T-helper 9 cell (primary cell): Measurements from ENCODE around the gene EPHB3.
A peak's percentile ranks its signal among the peaks of the same experiment; 100 is the strongest.

Source experiments
- DNase-seq: peaks from one replicate; pipeline ENCODE4 v3.0.0-alpha.2; 2020

Gene EPHB3

DNA sequence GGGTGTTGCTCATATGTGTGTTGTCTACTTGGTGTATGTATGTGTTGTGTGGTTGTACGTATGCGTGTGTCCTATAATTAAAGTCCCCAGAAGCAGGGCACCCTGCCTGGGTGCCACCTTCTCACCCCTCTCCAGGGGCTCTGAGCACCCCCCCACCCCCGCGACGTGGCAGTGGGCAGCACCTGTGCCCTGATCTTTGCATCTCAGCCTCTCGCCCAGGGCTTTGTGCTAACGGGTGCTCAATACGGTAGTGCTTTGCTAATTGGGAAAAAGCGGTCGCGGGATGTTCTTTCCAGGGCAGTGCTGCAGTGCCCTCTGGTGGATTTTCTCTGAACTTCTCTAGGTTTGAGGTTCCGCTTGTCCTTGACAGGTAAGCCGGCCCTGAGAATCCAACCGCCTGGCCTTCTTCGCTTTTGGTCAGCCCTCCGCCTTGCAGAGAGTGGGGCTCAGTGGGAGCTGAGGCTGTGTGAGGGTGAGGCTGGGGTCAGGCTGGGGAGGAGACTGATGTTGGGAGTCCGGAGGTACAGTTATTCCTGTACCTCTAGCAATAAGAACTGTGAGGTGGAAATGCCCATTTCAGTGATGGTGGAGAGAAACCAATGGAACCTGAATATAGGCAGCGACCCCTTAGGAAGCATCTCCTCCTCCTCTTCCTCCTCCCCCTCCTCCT, 17.6 kb upstream of the EPHB3 start:
- peak; percentile 62 for DNase-seq

DNA sequence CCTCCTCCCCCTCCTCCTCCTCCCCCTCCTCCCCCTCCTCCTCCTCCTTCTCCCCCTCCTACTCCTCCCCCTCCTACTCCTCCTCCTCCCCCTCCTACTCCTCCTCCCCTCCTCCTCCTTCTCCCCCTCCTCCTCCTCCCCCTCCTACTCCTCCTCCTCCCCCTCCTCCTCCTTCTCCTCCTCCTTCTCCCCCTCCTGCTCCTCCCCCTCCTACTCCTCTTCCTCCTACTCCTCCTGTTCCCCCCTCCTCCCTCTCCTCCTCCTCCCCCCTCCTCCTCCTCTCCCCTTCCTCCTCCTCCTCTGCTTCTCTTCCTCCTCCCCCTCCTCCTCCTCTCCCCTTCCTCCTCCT, 17.1 kb upstream of the EPHB3 start:
- DNase-seq: no peak

DNA sequence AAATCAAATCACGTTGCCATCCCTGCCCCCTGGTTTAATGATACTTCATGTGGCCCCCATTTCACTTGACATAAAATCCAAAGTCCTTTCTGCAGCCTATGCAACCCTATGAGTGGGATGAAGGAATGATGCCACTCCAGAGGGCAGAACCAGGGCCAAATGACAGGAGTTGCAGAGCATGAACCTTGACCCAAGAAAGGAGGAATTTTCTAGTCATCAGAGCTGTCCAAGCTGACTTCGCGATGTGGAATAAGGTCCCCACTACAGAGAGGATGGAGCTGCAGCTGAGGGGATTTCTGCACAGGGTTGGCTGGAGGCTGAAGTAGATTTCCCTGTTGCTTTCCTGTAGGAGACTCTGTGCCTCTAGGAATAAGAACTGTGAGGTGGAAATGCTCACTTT, 15.8 kb upstream of the EPHB3 start:
- DNase-seq: no peak

DNA sequence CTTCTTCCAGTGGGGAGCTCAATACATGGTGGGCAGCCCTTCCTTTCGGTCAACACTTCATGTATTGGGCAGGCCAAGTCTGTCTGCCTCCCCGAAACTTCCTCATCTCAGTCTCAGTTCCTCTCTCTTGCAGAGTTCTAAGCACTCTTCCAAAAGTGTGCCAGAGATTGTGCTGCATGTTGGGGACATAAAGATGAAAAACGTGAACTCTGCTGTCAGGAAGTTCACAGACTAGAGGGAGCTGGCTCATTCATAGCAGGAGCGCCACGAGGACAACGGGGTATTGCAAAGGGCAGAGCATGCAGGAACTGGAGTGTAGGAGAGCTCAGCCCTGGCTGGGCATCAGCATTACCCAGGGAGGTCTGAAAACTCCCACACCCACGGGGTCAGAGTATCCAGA, 15.3 kb upstream of the EPHB3 start:
- DNase-seq: no peak

DNA sequence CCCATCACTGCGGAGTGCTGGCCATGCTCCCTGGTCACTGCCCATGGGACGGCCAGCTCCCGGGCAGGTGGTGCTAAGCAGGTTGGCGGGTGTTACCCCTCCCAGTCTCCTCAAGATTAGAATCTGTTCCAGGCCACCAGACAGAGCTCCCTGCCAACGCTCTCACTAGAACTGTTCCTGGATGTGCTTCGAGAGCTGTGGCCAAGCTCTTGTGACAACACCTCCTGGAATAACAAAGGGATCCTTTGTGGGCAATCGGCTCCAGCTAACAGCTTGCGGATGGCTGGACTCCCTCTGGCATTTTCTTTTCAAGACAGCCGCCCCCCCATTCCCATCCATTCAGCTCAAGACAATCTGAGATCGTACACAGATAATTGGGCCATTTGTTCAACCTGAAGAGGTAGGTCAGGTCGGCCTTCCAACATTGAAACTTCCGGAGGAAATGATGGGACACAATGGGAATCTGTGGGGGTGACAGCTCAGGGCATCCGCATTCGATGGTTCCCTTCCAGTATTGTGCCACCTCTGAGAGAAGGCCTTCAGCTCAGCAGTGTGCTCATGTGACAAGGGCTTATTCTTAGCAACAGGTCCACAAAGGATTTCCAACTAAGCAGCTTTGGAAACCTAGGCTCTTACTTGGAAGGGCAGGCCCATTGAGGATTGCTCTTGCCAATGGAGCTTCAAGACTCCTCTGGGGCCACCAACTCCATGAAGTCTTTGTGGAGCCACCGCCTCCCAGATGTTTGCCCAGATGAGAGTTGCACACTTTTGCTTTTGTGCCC, 11.6 kb upstream of the EPHB3 start:
- no peak for DNase-seq

DNA sequence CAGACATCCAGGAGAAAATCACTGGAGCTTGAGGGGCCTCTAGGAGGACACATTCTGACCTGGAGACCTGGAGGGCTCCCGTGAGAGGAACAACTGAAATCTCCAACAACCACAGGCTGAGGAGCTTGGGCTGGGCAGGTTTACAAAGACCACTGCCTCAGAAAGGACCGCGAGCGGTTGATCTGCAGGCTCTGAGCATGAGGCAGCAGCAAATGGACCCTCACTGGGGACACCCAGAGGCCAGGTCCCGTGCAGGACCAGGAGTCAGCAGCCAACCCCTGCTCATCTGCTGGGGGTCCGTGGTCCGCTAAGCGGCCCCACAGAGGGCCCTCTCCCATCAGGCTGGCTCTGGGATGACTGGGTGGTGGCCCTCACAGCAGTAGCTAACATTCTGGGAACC, 10.5 kb upstream of the EPHB3 start:
- DNase-seq: no peak

DNA sequence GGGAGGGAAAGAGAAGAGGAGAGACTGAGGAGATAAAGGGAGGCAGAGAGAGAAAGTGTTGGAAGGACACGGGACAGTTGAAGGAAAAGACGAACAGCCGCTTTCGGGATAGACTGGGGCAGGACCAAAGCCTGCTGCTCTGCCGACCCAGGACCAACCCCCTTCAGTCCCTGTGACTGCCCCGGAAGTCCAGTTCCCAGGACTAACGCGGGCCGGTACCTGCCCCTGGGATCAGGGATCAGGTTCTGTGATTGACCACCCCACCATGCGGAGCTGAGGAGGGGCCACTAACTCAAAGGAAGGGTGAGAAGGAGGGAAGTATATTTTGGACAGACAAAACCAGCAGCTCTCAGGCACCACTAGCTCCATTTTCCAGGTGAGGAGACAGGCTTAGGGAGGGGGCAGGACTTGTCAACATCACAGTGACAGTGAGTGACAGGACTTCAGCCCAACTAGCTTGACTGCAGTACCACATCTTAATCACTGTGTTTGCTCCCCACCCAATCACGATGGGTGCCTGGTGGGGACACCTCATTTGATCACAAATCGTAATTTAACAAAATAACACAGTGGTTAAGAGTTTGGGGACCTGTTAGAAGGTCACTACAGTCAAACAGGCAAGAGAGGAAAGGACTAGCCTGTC, 9.8 kb upstream of the EPHB3 start:
- DNase-seq: no peak

DNA sequence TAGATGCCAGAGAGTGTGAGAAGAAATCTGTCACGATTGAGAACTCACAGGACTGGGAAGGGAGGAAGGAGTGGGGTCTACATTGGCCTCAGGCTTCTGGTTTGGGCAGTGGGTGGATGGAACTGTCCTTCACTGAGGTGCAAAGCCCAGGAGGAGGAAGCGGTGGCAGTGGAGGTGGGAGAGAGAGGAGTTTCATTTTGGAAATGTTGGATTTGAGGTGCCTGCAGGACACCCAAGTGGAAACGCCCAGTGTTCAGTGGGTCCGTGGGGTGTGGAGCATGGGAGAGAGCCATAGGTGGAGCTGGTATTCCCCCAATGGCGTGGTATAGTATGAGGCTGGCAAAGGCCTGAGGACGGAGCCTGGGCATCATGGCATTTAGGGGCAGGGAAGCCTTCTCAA, 9.3 kb upstream of the EPHB3 start:
- DNase-seq: no peak

DNA sequence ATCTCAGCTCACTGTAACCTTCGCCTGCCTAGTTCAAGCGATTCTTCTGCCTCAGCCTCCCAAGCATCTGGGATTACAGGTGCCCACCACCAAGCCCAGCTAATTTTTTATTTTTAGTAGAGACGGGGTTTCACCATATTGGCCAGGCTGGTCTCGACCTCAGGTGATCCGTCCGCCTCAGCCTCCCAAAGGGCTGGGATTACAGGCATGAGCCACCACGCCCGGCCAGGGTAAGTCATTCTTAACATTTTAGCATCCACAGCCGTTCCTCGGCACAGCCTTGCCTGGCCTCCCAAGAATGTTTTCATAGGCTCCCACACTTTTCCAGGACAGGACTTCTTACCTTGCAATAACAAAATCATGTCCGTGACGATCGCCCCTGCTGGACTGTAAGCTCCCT, 8.7 kb upstream of the EPHB3 start:
- DNase-seq: no peak

DNA sequence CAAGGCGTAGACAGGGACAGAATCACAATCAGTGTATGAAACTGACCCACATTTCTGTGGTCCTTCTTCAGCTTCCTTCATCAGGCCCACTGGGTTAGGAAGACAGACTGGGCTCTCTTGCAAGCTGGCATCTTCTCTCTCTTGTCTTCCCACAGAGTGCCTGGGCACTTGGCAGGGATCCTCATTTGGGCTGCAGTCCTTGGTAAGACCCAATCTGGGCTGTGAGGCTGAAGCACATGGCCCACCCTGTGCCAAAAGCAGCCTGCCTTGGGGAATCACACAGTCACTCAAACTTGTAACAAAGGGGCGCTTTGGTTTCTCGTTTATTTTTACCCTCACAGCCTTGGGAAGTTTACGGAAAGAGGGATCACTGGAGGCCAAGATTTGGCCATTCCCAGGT, 8.2 kb upstream of the EPHB3 start:
- no peak for DNase-seq

DNA sequence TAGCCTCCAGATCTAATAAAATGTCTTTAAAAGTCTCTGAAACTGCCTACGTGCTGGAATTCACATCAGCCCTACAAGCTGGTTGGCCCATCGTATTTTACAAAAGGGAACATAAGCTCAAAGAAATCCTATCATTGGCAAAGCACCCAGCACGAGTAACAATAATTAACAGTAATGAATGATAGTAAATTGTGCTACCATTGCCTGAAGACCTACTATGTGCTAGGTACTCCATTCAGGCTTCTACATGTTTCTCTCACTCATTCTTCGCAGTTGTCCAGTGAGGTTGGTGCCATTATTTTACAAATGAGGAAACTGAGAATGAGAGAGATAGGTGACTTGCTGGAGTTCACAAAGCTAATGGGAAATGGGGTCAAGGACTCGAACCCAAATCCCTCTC, 7.1 kb upstream of the EPHB3 start:
- no peak for DNase-seq

DNA sequence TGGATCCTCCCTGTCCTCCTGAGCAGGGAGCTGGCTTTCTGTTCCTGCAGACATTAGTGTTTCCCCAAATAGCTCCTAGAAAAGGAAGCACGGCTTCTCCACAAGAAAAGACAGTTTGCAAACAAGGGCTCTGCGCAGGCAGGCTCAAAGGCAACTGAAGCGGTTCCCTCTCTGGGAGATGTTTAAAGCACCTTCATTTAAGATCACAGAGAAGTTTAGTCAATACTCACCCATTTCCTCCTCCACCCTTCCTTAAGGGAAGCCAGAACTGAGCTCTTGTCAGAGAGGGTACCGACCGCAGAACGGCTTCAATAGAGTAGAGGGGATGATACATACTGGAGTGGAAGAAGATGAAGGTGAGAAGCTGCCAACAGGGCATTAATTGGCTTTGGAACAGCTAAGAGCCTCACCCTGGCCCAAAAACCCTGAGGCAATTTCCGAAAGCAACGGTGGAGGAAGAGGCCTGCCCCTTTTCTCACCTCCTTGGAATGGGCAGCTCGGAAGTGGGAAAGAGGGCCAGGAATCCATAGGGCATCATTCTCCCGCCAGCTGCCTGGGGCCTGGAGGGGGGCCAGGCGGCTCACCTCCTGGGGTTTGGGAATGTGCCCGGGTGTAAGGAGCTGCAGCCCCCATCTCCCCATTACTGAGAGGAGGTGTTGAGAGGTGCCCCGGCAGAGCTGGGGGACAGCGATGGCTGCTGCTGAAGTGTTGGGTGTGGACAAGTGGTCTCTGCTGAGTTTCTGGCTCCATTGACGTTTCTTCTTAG, 4.8 kb upstream of the EPHB3 start:
- DNase-seq: no peak

DNA sequence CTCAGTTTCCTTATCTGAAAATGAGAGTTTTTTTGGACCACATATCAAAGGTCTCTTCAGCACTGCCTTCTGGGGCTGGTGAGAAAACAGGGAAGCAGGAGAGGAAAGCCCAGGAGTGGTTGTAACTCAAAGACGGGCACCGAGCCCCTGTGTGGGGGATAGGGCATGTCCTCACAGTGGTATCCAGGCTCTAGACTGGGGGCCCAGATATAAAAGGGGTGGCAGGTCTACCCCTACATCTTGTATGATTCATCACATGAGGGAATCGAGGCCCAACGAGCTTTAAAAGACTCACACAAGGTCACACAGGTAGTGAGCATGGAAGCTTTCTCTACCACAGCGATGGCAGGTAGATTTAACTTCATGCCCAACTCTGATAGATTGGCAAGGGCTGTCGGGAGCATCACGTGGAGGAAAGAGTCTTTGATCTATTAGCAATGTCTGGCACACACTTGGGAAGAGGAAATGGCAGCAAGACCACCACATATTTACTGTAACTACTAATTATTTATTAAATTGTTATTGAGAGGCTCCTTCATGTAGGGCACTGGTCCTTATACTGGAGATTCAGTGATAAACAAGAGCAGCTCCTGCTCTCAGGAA, 4.1 kb upstream of the EPHB3 start:
- no peak for DNase-seq

DNA sequence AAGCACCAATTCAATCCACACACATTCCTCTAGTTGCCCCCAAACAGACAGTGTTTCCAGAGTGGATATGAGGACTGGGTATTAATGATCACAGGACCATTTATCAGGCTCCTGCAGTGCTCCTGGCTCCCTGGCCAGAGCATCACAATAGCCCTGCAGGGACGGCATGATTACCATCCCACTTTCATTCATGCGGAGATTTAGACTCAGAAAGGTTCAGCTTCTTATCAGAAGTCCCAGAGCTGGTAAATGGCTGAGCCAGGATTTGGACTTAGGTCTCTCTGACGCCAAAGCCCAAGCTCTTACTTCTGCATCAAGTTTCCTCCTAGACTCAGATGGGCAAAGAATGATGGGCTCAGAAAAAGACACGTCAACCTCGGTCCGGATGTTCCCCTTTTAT, 2.9 kb upstream of the EPHB3 start:
- no peak for DNase-seq

DNA sequence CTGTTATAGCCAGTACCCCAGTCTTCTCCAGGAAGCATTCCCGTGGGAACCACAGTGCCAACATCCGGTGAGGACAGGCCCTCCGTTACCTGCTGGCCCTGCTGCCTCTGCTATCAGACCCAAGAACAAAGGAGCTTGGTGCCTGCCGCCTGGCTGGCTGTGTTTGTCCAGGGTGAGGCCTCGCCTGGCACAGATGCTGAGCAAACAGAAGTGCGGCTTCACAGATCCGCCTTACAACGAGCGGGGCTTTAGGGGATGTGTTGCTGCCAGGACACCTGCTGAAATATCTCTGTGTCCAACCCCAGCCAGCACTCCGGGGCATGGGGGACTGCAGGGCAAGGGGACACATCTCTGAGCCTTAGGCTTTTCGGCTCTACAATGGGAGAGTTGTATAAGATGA, 2.2 kb upstream of the EPHB3 start:
- DNase-seq: no peak

DNA sequence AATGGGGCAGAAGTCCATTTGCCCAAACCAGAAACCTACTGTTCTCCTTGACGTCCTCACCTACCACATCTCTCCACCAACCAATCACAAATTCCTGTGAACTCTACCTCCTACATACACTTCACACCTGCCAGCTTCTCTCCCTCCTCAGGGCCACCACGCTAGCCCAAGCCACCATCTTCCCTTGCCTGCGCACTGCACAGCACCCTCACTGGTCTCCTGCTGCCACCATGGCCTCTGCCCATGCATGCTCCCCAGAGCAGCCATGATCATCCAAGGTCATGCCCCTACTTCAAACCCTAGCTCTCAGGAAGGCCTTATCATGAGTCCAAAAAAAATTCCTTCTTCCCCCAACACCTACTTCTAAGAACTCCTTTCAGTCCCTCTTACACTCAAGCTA, 1.1 kb upstream of the EPHB3 start:
- DNase-seq: no peak

DNA sequence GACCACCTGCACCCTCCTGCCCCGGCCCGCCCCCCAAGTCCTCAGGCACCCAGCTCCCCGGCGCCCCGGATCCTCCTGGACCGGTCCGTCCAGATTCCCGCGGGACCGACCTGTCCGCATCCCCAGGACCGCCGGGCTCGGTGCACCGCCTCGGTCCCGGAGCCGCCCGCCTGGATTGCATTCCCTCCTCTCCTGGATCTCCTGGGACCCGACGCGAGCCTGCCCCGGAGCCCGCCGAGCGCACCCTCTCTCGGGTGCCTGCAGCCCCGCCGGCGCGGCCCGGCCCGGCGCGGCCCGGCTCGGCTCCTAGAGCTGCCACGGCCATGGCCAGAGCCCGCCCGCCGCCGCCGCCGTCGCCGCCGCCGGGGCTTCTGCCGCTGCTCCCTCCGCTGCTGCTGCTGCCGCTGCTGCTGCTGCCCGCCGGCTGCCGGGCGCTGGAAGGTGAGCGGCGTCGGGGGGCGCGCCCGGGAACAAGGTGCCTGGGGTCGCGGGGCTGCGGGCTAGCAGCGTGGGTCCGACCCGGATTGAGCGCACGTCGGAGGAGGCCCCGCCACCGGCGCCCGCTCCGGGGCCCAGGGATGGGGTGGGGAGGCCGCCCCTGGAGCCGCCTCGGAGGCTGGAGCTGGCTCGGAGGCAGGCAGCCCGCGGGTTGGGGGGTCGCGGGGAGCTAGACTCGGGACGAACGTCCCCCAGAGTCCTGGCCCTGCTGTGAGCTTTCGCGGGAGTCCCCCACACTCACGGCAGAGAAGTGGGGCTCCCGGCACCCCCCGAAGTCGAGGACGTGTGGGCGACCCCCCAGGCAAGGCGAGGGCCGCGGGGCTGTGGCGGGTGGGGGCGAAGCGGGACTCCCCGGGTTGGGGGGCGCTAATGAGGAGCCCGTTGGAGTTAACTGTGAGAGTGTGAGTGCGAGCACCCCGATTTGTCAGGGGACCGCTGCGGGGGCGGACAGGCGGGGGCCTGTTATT, 610 bp downstream of the EPHB3 start:
- no peak for DNase-seq

DNA sequence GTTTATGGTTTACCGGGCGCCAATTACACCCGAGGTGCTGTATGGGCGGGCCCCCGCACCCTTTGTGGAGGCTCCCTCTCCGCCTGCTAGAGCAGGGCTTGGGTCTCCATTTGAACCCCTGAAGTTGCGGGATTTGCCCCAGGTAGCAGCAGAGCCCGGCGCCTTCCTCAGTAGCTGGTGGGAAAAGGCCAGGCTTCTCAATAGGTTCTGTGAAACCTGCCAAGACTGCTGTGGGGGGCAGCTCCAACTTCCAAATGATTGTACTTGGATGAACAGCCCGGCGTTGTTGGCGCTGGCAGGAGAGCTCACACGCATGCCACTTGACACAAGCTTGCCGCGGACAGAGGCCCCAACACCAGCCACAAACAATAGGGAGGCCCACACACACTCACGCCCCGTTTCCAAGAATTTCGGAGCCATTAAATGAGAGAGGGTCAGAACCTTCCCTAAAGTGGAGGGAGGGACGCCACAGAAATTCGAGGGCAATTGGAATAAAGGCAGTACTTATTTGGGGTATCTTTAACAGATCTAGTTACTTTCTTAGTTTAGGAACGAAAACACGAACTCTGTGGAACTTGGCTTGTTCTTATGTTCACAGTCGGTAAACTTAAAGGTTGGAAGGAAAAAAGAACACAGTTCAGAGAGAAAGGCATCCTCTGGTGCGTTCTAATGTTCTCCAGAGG, 1.4 kb downstream of the EPHB3 start:
- DNase-seq: no peak

DNA sequence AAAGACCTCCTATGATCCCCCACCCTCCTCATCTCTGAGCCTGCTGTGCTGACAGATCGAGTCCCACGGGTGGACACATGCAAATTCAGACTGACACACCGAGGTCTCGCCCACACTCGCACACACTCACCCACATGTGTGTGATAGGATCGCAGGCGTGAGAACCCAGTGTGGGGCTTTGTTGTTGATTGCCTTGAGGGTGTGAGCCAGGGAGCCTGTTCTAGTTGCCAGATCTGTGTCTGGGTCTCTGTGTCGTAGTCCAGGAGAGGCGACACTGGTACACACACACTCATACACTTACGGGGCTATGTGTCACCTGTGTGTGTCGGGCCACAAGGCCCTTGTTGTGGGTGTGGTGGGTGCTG, 2.0 kb downstream of the EPHB3 start:
- no peak for DNase-seq

DNA sequence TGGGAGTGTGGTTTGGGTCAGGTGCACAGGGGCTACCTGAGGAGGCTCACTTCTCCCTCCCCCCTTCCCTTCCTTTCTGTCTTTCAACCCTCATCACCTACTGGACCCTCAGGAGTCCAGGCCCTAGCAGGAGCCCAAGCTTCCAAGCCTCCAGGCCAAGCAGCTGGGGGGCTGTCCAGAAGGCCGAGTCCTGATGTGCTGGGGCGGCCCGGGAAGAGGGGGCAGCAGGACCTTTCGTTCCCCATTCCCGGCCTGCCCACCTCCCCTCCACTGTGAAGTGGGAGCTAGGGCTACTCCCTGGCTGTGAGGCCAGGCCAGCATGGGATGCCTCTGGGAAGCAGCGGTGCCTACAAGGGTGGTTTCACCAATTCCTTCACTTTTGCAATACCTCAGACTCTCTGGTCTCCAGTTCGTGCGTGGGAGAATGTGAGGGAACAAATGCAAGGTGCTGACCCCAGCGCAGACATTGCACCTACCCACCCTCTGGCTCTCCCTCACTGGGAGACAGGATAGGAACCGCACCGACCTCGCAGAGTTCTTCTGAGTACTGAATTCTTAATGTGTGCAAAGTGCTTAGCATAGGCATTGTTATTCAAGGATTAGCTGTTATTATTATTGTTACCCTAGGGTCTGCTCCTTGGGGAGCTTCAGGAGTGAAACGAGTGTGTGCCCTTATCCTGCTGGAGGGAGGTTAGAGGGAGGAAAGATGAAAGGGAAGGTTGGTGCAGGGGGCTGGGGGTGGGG, 2.5 kb downstream of the EPHB3 start:
- DNase-seq: no peak
